Measurements from ENCODE around the gene ZNF813.

ZNF813 gene

GRCh38 chr19:53520163-53520546, 52.6 kb downstream of the ZNF813 start:
- Histone ChIP-seq H3K4me3 (ENCODE audit: low read depth, low read length) (peak overlapping the region; percentile 23; the same call in 1 of the 2 replicates), H3K36me3 (no peaks in the 10 kb centered on the region), H3K27me3 (ENCODE audit: insufficient read depth, low read depth, severe bottlenecking) (no peaks in the 10 kb centered on the region), H3K27ac (peak overlapping the region; percentile 69), H3K9me3 (ENCODE audit: severe bottlenecking) (peaks cover 10% of the 10 kb centered on the region)
- no peak for TF ChIP-seq CTCF (IDR thresholded peaks at IDR 0.05; ENCODE audit: low read depth, low read length)
- no peak for DNase-seq

- TF ChIP-seq CTCF (IDR thresholded peaks at IDR 0.05; ENCODE audit: low read depth, low read length) = no peak
- Histone ChIP-seq H3K27me3 (ENCODE audit: insufficient read depth, low read depth, severe bottlenecking) (no peaks in the 10 kb centered on the region), H3K4me3 (ENCODE audit: low read depth, low read length) (peak overlapping the region; percentile 92), H3K27ac (peak overlapping the region; percentile 69), H3K9me3 (ENCODE audit: severe bottlenecking) (peaks cover 10% of the 10 kb centered on the region), H3K36me3 (peaks cover under 1% of the 10 kb centered on the region)
- DNase-seq = peak; percentile 93
Measured at GRCh38 chr19:53520547-53521372, 53.2 kb downstream of the ZNF813 start.

GRCh38 chr19:53521373-53522202, 54.1 kb downstream of the ZNF813 start:
- peaks cover 3% of the 10 kb centered on the region for H3K36me3 ChIP-seq
- peak overlapping the region; percentile 51; the same call in 1 of the 2 replicates for H3K27ac ChIP-seq
- peak overlapping the region; percentile 92 for H3K4me3 ChIP-seq (ENCODE audit: low read depth, low read length)
- no peaks in the 10 kb centered on the region for H3K27me3 ChIP-seq (ENCODE audit: insufficient read depth, low read depth, severe bottlenecking)
- no peak for TF ChIP-seq CTCF (IDR thresholded peaks at IDR 0.05; ENCODE audit: low read depth, low read length)
- H3K9me3 ChIP-seq (ENCODE audit: severe bottlenecking) = peaks cover 13% of the 10 kb centered on the region
- no peak for DNase-seq

- no peak for DNase-seq
- TF ChIP-seq CTCF (IDR thresholded peaks at IDR 0.05; ENCODE audit: low read depth, low read length) = no peak
- H3K9me3 ChIP-seq (ENCODE audit: severe bottlenecking) = peaks cover 3% of the 10 kb centered on the region
- H3K36me3 ChIP-seq = peaks cover 3% of the 10 kb centered on the region
- no peak overlapping the region for H3K4me3 ChIP-seq (ENCODE audit: low read depth, low read length)
- H3K27ac ChIP-seq = no peak overlapping the region
- no peaks in the 10 kb centered on the region for H3K27me3 ChIP-seq (ENCODE audit: insufficient read depth, low read depth, severe bottlenecking)
Measured at GRCh38 chr19:53525922-53526321, 58.4 kb downstream of the ZNF813 start.

GRCh38 chr19:53530622-53531021, 63.1 kb downstream of the ZNF813 start:
- no peak for DNase-seq
- no peaks in the 10 kb centered on the region for H3K27me3 ChIP-seq (ENCODE audit: insufficient read depth, low read depth, severe bottlenecking)
- H3K4me3 ChIP-seq (ENCODE audit: low read depth, low read length) = no peak overlapping the region
- peaks cover 3% of the 10 kb centered on the region for H3K36me3 ChIP-seq
- no peak for TF ChIP-seq CTCF (IDR thresholded peaks at IDR 0.05; ENCODE audit: low read depth, low read length)
- peaks cover 3% of the 10 kb centered on the region for H3K9me3 ChIP-seq (ENCODE audit: severe bottlenecking)
- no peak overlapping the region for H3K27ac ChIP-seq

Measured in WERI-Rb-1 (cell line).